ENCODE measurements around the gene ZCCHC14. TPM values are rescaled to one million over a fixed set of nuclear protein-coding genes. Genes with fewer than 3 reads are reported as not detected.

ZCCHC14 gene
- total RNA-seq, 2 donors from 2014 or later: 16.5 to 17.7 TPM

- H3K4me3 Mint-ChIP-seq: no peak overlapping the region
- DNase-seq: no peak
- no peak overlapping the region for H3K27ac Mint-ChIP-seq
- H3K9me3 ChIP-seq (ENCODE audit: control insufficient read depth, low read length, poor library complexity, severe bottlenecking): no peaks in the 10 kb centered on the region
- peaks cover 7% of the 10 kb centered on the region for H3K4me1 Mint-ChIP-seq
- ATAC-seq: no peak
- peaks cover 18% of the 10 kb centered on the region for H3K36me3 Mint-ChIP-seq (ENCODE audit: low read depth)
- H3K27me3 Mint-ChIP-seq: no peaks in the 10 kb centered on the region
Measured at GRCh38 chr16:87443964-87444363, 48.9 kb downstream of the ZCCHC14 start.

- no peak overlapping the region for H3K27ac Mint-ChIP-seq
- ATAC-seq (no peak), DNase-seq (no peak)
- no peaks in the 10 kb centered on the region for H3K27me3 Mint-ChIP-seq
- no peak overlapping the region for H3K4me3 Mint-ChIP-seq
- no peaks in the 10 kb centered on the region for H3K9me3 ChIP-seq (ENCODE audit: control insufficient read depth, low read length, poor library complexity, severe bottlenecking)
- H3K4me1 Mint-ChIP-seq: peaks cover 4% of the 10 kb centered on the region
- H3K36me3 Mint-ChIP-seq (ENCODE audit: low read depth): peaks cover 13% of the 10 kb centered on the region
Measured at GRCh38 chr16:87443016-87443415, 49.8 kb downstream of the ZCCHC14 start.

- no peak for DNase-seq
- no peaks in the 10 kb centered on the region for H3K9me3 ChIP-seq (ENCODE audit: control insufficient read depth, low read length, poor library complexity, severe bottlenecking)
- H3K4me3 Mint-ChIP-seq: no peak overlapping the region
- peaks cover 13% of the 10 kb centered on the region for H3K36me3 Mint-ChIP-seq (ENCODE audit: low read depth)
- no peak overlapping the region for H3K27ac Mint-ChIP-seq
- peaks cover 4% of the 10 kb centered on the region for H3K4me1 Mint-ChIP-seq
- H3K27me3 Mint-ChIP-seq: no peaks in the 10 kb centered on the region
- no peak for ATAC-seq
Measured at GRCh38 chr16:87442581-87442966, 50.2 kb downstream of the ZCCHC14 start.

- no peaks in the 10 kb centered on the region for H3K9me3 ChIP-seq (ENCODE audit: control insufficient read depth, low read length, poor library complexity, severe bottlenecking)
- DNase-seq (no peak), ATAC-seq (no peak)
- Mint-ChIP-seq H3K27ac (no peak overlapping the region), H3K4me1 (peaks cover 3% of the 10 kb centered on the region), H3K36me3 (ENCODE audit: low read depth) (peaks cover 12% of the 10 kb centered on the region), H3K4me3 (no peak overlapping the region), H3K27me3 (no peaks in the 10 kb centered on the region)
Measured at GRCh38 chr16:87441886-87442580, 50.8 kb downstream of the ZCCHC14 start.

GRCh38 chr16:87439926-87440325 lies 52.9 kb downstream of the ZCCHC14 start:
- H3K4me1 Mint-ChIP-seq: peaks cover 10% of the 10 kb centered on the region
- DNase-seq (no peak), ATAC-seq (no peak)
- H3K36me3 Mint-ChIP-seq (ENCODE audit: low read depth): peaks cover 5% of the 10 kb centered on the region
- no peaks in the 10 kb centered on the region for H3K27me3 Mint-ChIP-seq
- no peak overlapping the region for H3K4me3 Mint-ChIP-seq
- no peak overlapping the region for H3K27ac Mint-ChIP-seq
- H3K9me3 ChIP-seq (ENCODE audit: control insufficient read depth, low read length, poor library complexity, severe bottlenecking): no peaks in the 10 kb centered on the region

GRCh38 chr16:87438611-87438985 lies 54.2 kb downstream of the ZCCHC14 start:
- Mint-ChIP-seq H3K36me3 (ENCODE audit: low read depth) (peaks cover 2% of the 10 kb centered on the region), H3K27me3 (no peaks in the 10 kb centered on the region), H3K27ac (no peak overlapping the region), H3K4me3 (no peak overlapping the region), H3K4me1 (peaks cover 10% of the 10 kb centered on the region)
- ATAC-seq (no peak), DNase-seq (no peak)
- no peaks in the 10 kb centered on the region for H3K9me3 ChIP-seq (ENCODE audit: control insufficient read depth, low read length, poor library complexity, severe bottlenecking)

- peaks cover 2% of the 10 kb centered on the region for H3K36me3 Mint-ChIP-seq (ENCODE audit: low read depth)
- no peaks in the 10 kb centered on the region for H3K27me3 Mint-ChIP-seq
- peaks cover 10% of the 10 kb centered on the region for H3K4me1 Mint-ChIP-seq
- ATAC-seq (no peak), DNase-seq (no peak)
- no peaks in the 10 kb centered on the region for H3K9me3 ChIP-seq (ENCODE audit: control insufficient read depth, low read length, poor library complexity, severe bottlenecking)
- H3K4me3 Mint-ChIP-seq: no peak overlapping the region
- no peak overlapping the region for H3K27ac Mint-ChIP-seq
Measured at GRCh38 chr16:87437911-87438610, 54.8 kb downstream of the ZCCHC14 start.

GRCh38 chr16:87437327-87437726 lies 55.5 kb downstream of the ZCCHC14 start:
- no peaks in the 10 kb centered on the region for H3K36me3 Mint-ChIP-seq (ENCODE audit: low read depth)
- ATAC-seq: no peak

GRCh38 chr16:87436225-87437172 lies 56.3 kb downstream of the ZCCHC14 start:
- H3K4me1 Mint-ChIP-seq: peaks cover 10% of the 10 kb centered on the region
- H3K27ac Mint-ChIP-seq: peak overlapping the region; percentile 29
- peak; percentile 56 for ATAC-seq
- H3K9me3 ChIP-seq (ENCODE audit: control insufficient read depth, low read length, poor library complexity, severe bottlenecking): no peaks in the 10 kb centered on the region
- H3K36me3 Mint-ChIP-seq (ENCODE audit: low read depth): no peaks in the 10 kb centered on the region
- no peak for DNase-seq
- peak overlapping the region; percentile 79 for H3K4me3 Mint-ChIP-seq
- H3K27me3 Mint-ChIP-seq: no peaks in the 10 kb centered on the region

More at GRCh38 chr16:87437327-87437726, 55.5 kb downstream of the ZCCHC14 start:
- H3K27me3 Mint-ChIP-seq: no peaks in the 10 kb centered on the region
- H3K27ac Mint-ChIP-seq: peak overlapping the region; percentile 29
- no peaks in the 10 kb centered on the region for H3K9me3 ChIP-seq (ENCODE audit: control insufficient read depth, low read length, poor library complexity, severe bottlenecking)
- DNase-seq: no peak
- no peak overlapping the region for H3K4me3 Mint-ChIP-seq
- H3K4me1 Mint-ChIP-seq: peaks cover 10% of the 10 kb centered on the region

- Mint-ChIP-seq H3K36me3 (ENCODE audit: low read depth) (no peaks in the 10 kb centered on the region), H3K4me3 (peak overlapping the region; percentile 21), H3K27me3 (no peaks in the 10 kb centered on the region), H3K4me1 (peaks cover 10% of the 10 kb centered on the region), H3K27ac (peak overlapping the region; percentile 29)
- DNase-seq (no peak), ATAC-seq (no peak)
- H3K9me3 ChIP-seq (ENCODE audit: control insufficient read depth, low read length, poor library complexity, severe bottlenecking): no peaks in the 10 kb centered on the region
Measured at GRCh38 chr16:87435372-87436224, 57.2 kb downstream of the ZCCHC14 start.

- peaks cover under 1% of the 10 kb centered on the region for H3K36me3 Mint-ChIP-seq (ENCODE audit: low read depth)
- no peaks in the 10 kb centered on the region for H3K27me3 Mint-ChIP-seq
- ATAC-seq (no peak), DNase-seq (no peak)
- no peaks in the 10 kb centered on the region for H3K9me3 ChIP-seq (ENCODE audit: control insufficient read depth, low read length, poor library complexity, severe bottlenecking)
- H3K4me1 Mint-ChIP-seq: peaks cover 10% of the 10 kb centered on the region
- peak overlapping the region; percentile 27 for H3K27ac Mint-ChIP-seq
- no peak overlapping the region for H3K4me3 Mint-ChIP-seq
Measured at GRCh38 chr16:87434146-87434667, 58.6 kb downstream of the ZCCHC14 start.

- Mint-ChIP-seq H3K27me3 (no peaks in the 10 kb centered on the region), H3K4me3 (no peak overlapping the region), H3K27ac (no peak overlapping the region), H3K4me1 (peaks cover 10% of the 10 kb centered on the region), H3K36me3 (ENCODE audit: low read depth) (peaks cover 2% of the 10 kb centered on the region)
- no peaks in the 10 kb centered on the region for H3K9me3 ChIP-seq (ENCODE audit: control insufficient read depth, low read length, poor library complexity, severe bottlenecking)
- ATAC-seq (no peak), DNase-seq (no peak)
Measured at GRCh38 chr16:87432330-87432915, 60.4 kb downstream of the ZCCHC14 start.

Measured in T-helper 17 cell (primary cell).